Neural progenitor cell (in vitro differentiated cells): Measurements from ENCODE around the gene PKNOX2. TPM values are rescaled to one million over a fixed set of nuclear protein-coding genes. Genes with fewer than 3 reads are reported as not detected.
A peak's percentile ranks its signal among the peaks of the same experiment; 100 is the strongest.

Source experiments
- DNase-seq: peaks from one replicate; pipeline ENCODE4 v3.0.0-alpha.2; 2016; ENCODE audit warnings: low spot score
- H2AFZ ChIP-seq: fragments of 200-600 bp; sonication (generic); replicated peaks from 2 replicates; pipeline ENCODE4 v1.6.1; 2016; ENCODE audit warnings: antibody characterized with exemption
- H3F3A ChIP-seq: fragments of 200-600 bp; sonication (generic); 2 replicates; pipeline ENCODE4 v1.6.1; 2016; ENCODE audit warnings: antibody characterized with exemption, low read depth
- H3K27ac ChIP-seq: fragments of 200-600 bp; sonication (generic); 2 replicates; pipeline ENCODE4 v1.5.1; 2016; ENCODE audit warnings: mild to moderate bottlenecking
- H3K27me3 ChIP-seq: fragments of 200-600 bp; sonication (generic); 2 replicates; pipeline ENCODE4 v1.6.1; 2016; ENCODE audit warnings: mild to moderate bottlenecking, moderate library complexity
- H3K36me3 ChIP-seq: fragments of 200-600 bp; sonication (generic); 2 replicates; pipeline ENCODE4 v1.5.1; 2016
- H3K4me1 ChIP-seq: fragments of 200-600 bp; sonication (generic); 2 replicates; pipeline ENCODE4 v1.6.1; 2016; ENCODE audit warnings: mixed run types
- H3K4me2 ChIP-seq: fragments of 200-600 bp; sonication (generic); 2 replicates; pipeline ENCODE4 v1.6.1; 2016
- H3K4me3 ChIP-seq: fragments of 200-600 bp; sonication (generic); 2 replicates; pipeline ENCODE4 v1.5.1; 2016
- H3K79me2 ChIP-seq: fragments of 200-600 bp; sonication (generic); 2 replicates; pipeline ENCODE4 v1.6.1; 2016; ENCODE audit warnings: low read depth
- H3K9ac ChIP-seq: fragments of 200-600 bp; sonication (generic); 2 replicates; pipeline ENCODE4 v1.6.1; 2016
- H3K9me3 ChIP-seq: fragments of 200-600 bp; sonication (generic); 2 replicates; pipeline ENCODE4 v1.5.1; 2016; ENCODE audit warnings: low read depth
- H4K20me1 ChIP-seq: fragments of 200-600 bp; sonication (generic); 2 replicates; pipeline ENCODE4 v1.6.1; 2016; ENCODE audit warnings: low read depth
- H3K27ac Mint-ChIP-seq: 3 replicates; pipeline ENCODE4 v1.8.0; 2021; ENCODE audit warnings: mixed read lengths
- H3K27me3 Mint-ChIP-seq: 2 replicates; pipeline ENCODE4 v1.8.0; 2022; ENCODE audit warnings: low read depth, mild to moderate bottlenecking, inconsistent platforms, moderate library complexity, mixed read lengths; ENCODE audit not compliant: insufficient read depth
- H3K36me3 Mint-ChIP-seq: 3 replicates; pipeline ENCODE4 v1.8.0; 2021; ENCODE audit warnings: mixed read lengths
- H3K4me1 Mint-ChIP-seq: 3 replicates; pipeline ENCODE4 v1.8.0; 2021; ENCODE audit warnings: mixed read lengths
- H3K4me3 Mint-ChIP-seq: 3 replicates; pipeline ENCODE4 v1.8.0; 2021; ENCODE audit warnings: mild to moderate bottlenecking, moderate library complexity, mixed read lengths
- H3K9me3 Mint-ChIP-seq: 3 replicates; pipeline ENCODE4 v1.8.0; 2020; ENCODE audit warnings: mixed read lengths
- EZH2 ChIP-seq: fragments of 200-600 bp; sonication (generic); IDR thresholded peaks from 2 replicates; pipeline ENCODE4 v1.6.1; 2017; ENCODE audit warnings: antibody characterized with exemption, mild to moderate bottlenecking, moderate library complexity
- EZH2phosphoT487 ChIP-seq: fragments of 200-600 bp; sonication (generic); IDR thresholded peaks from 2 replicates; pipeline ENCODE4 v1.6.1; 2017; ENCODE audit warnings: antibody characterized with exemption
- total RNA-seq: library from RNA; depleted of rRNA; stranded (reverse); fragments of >200 nt; gene quantifications from 2 replicates; pipeline ENCODE4 v1.2.3, GENCODE V29; 2015; ENCODE audit warnings: low replicate concordance
- TF ChIP-seq, protein P1 (sequence below): fragments of 200-600 bp; sonication (generic); IDR thresholded peaks from 2 replicates; pipeline ENCODE4 v1.5.1; 2017; ENCODE audit warnings: antibody characterized with exemption, mild to moderate bottlenecking

PKNOX2 gene
- total RNA-seq, 1 donor from 2014 or later, result 4.3 TPM

GRCh38 chr11:125320347-125321076, 156.0 kb downstream of the PKNOX2 start:
- H3K36me3 ChIP-seq, result no peaks in the 10 kb centered on the region
- H3F3A ChIP-seq, result no peaks in the 10 kb centered on the region
- H4K20me1 ChIP-seq, result no peaks in the 10 kb centered on the region
- no peak overlapping the region for H3K27ac ChIP-seq
- DNase-seq, result no peak
- H3K36me3 Mint-ChIP-seq, result peaks cover 27% of the 10 kb centered on the region
- no peak overlapping the region for H3K4me2 ChIP-seq
- H3K4me3 Mint-ChIP-seq, result no peak overlapping the region
- H3K27ac Mint-ChIP-seq, result no peak overlapping the region
- peaks cover 23% of the 10 kb centered on the region for H3K4me1 Mint-ChIP-seq
- H3K4me1 ChIP-seq, result peaks cover 7% of the 10 kb centered on the region
- H3K27me3 Mint-ChIP-seq, result peaks cover 8% of the 10 kb centered on the region
- no peak overlapping the region for H2AFZ ChIP-seq
- no peaks in the 10 kb centered on the region for H3K9me3 ChIP-seq
- TF ChIP-seq, protein P1, sequence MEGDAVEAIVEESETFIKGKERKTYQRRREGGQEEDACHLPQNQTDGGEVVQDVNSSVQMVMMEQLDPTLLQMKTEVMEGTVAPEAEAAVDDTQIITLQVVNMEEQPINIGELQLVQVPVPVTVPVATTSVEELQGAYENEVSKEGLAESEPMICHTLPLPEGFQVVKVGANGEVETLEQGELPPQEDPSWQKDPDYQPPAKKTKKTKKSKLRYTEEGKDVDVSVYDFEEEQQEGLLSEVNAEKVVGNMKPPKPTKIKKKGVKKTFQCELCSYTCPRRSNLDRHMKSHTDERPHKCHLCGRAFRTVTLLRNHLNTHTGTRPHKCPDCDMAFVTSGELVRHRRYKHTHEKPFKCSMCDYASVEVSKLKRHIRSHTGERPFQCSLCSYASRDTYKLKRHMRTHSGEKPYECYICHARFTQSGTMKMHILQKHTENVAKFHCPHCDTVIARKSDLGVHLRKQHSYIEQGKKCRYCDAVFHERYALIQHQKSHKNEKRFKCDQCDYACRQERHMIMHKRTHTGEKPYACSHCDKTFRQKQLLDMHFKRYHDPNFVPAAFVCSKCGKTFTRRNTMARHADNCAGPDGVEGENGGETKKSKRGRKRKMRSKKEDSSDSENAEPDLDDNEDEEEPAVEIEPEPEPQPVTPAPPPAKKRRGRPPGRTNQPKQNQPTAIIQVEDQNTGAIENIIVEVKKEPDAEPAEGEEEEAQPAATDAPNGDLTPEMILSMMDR, result peak; percentile 14
- TF ChIP-seq EZH2, result no peak
- no peaks in the 10 kb centered on the region for H3K27me3 ChIP-seq
- no peak overlapping the region for H3K9ac ChIP-seq
- no peak overlapping the region for H3K4me3 ChIP-seq
- no peaks in the 10 kb centered on the region for H3K79me2 ChIP-seq
- peaks cover 14% of the 10 kb centered on the region for H3K9me3 Mint-ChIP-seq

DNA sequence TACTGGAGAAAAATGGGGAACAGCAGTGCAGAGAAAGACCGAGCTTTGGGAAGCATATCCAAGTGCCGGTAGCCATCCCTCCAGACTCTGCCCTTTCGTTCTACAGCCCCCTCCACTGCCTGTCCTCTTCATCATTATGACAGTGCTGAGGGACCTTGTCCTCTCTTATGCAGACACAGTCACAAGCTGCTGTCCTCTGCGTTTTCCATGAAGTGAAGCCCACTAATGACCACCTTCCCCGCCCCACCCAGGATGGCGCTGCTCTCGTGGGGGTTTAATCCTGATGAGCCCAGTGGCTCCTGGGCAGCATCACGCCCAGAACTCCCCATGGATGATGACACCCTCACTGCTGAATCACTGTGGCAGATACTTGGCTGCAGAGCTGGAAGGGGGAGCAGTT, 157.7 kb downstream of the PKNOX2 start:
- Mint-ChIP-seq H3K4me1 (peaks cover 34% of the 10 kb centered on the region), H3K36me3 (peaks cover 19% of the 10 kb centered on the region), H3K27ac (no peak overlapping the region), H3K4me3 (no peak overlapping the region), H3K27me3 (peaks cover 4% of the 10 kb centered on the region), H3K9me3 (peaks cover 7% of the 10 kb centered on the region)
- DNase-seq, result no peak
- Histone ChIP-seq H3K9ac (no peak overlapping the region), H2AFZ (no peak overlapping the region), H3K79me2 (no peaks in the 10 kb centered on the region), H3K4me3 (no peak overlapping the region), H3K36me3 (no peaks in the 10 kb centered on the region), H3K27ac (no peak overlapping the region), H4K20me1 (no peaks in the 10 kb centered on the region), H3K9me3 (no peaks in the 10 kb centered on the region), H3K27me3 (no peaks in the 10 kb centered on the region), H3F3A (no peaks in the 10 kb centered on the region), H3K4me1 (peaks cover 7% of the 10 kb centered on the region), H3K4me2 (no peak overlapping the region)
- no peak for TF ChIP-seq EZH2
- TF ChIP-seq EZH2phosphoT487, result no peak
- TF ChIP-seq, protein P1, result no peak

DNA sequence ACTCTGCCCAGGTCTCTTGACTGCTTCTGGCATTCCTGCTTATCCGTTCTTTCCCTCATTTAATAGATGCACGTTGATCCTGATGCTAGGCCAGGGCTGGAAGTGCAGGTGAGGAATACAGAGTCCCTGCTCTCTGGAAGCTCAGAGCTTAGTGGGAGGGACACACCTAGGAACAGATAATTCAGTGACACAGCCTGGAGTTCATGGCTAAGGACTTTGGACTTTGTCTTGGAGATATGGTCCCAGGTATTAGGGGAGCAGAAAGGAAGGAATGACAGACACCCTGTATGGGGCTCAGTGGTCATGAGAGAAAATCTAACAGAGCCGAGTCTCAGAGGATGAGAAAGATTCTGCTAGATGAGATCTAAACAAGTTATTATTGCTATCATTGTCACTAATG, 160.6 kb downstream of the PKNOX2 start:
- H3K36me3 Mint-ChIP-seq, result peaks cover 9% of the 10 kb centered on the region
- no peaks in the 10 kb centered on the region for H3K9me3 Mint-ChIP-seq
- no peak overlapping the region for H3K4me3 Mint-ChIP-seq
- Histone ChIP-seq H3K9ac (no peak overlapping the region), H3K9me3 (no peaks in the 10 kb centered on the region), H3K4me2 (no peak overlapping the region), H3K27me3 (no peaks in the 10 kb centered on the region), H3K36me3 (no peaks in the 10 kb centered on the region), H4K20me1 (no peaks in the 10 kb centered on the region), H3K4me1 (peaks cover 17% of the 10 kb centered on the region), H3K27ac (no peak overlapping the region), H3F3A (no peaks in the 10 kb centered on the region), H2AFZ (no peak overlapping the region), H3K79me2 (no peaks in the 10 kb centered on the region), H3K4me3 (no peak overlapping the region)
- DNase-seq, result no peak
- peaks cover 4% of the 10 kb centered on the region for H3K27me3 Mint-ChIP-seq
- H3K4me1 Mint-ChIP-seq, result peaks cover 44% of the 10 kb centered on the region
- no peak overlapping the region for H3K27ac Mint-ChIP-seq
- TF ChIP-seq, protein P1, result no peak
- TF ChIP-seq EZH2 (no peak), EZH2phosphoT487 (no peak)
